ENCODE results near the gene RBM19. TPM values are rescaled to one million over a fixed set of nuclear protein-coding genes. Genes with fewer than 3 reads are reported as not detected.

Gene RBM19
- total and polyA plus RNA-seq, 9 donors = 11.6 to 44.0 (median 33.9) TPM

- no peaks in the 10 kb centered on the region for H3K4me1 ChIP-seq (ENCODE audit: insufficient read depth)
- WGBS, 3 donors = 92 to 94% (median 93%) methylated on average over 14 of the region's 14 CpGs
- TF ChIP-seq POLR2A (IDR thresholded peaks at IDR 0.05) (no peak), EP300 (IDR thresholded peaks at IDR 0.05) (no peak), CTCF (IDR thresholded peaks at IDR 0.05) (no peak)
- H3K9me3 ChIP-seq = no peaks in the 10 kb centered on the region
- H3K27me3 ChIP-seq = no peaks in the 10 kb centered on the region
- intact Hi-C loops (cut with DNase I) = no loop called here
- DNase-seq = no peak
- H3K36me3 ChIP-seq = no peaks in the 10 kb centered on the region
- no peak overlapping the region for H3K27ac ChIP-seq
- H3K4me3 ChIP-seq = no peak overlapping the region
Observed at GRCh38 chr12:113959096-113959495, 7.0 kb downstream of the RBM19 start.

- TF ChIP-seq CTCF (IDR thresholded peaks at IDR 0.05) (no peak), POLR2A (IDR thresholded peaks at IDR 0.05) (no peak), EP300 (IDR thresholded peaks at IDR 0.05) (no peak)
- intact Hi-C loops (cut with DNase I) = no loop called here
- Histone ChIP-seq H3K9me3 (no peaks in the 10 kb centered on the region), H3K36me3 (no peaks in the 10 kb centered on the region), H3K27me3 (no peaks in the 10 kb centered on the region), H3K4me1 (ENCODE audit: insufficient read depth) (no peaks in the 10 kb centered on the region), H3K4me3 (no peak overlapping the region), H3K27ac (no peak overlapping the region)
- WGBS, 3 donors = 78 to 88% (median 81%) methylated on average over 5 of the region's 5 CpGs
- DNase-seq = no peak
Observed at GRCh38 chr12:113958108-113958507, 8.0 kb downstream of the RBM19 start.

GRCh38 chr12:113957627-113958026 is 8.5 kb downstream of the RBM19 start:
- H3K36me3 ChIP-seq = no peaks in the 10 kb centered on the region
- no peak overlapping the region for H3K27ac ChIP-seq
- H3K4me3 ChIP-seq = no peak overlapping the region
- H3K4me1 ChIP-seq (ENCODE audit: insufficient read depth) = no peaks in the 10 kb centered on the region
- no peaks in the 10 kb centered on the region for H3K9me3 ChIP-seq
- WGBS, 3 donors = 84 to 87% (median 87%) methylated on average over 17 of the region's 17 CpGs
- intact Hi-C loops (cut with DNase I) = no loop called here
- TF ChIP-seq CTCF (IDR thresholded peaks at IDR 0.05) (no peak), POLR2A (IDR thresholded peaks at IDR 0.05) (no peak), EP300 (IDR thresholded peaks at IDR 0.05) (no peak)
- DNase-seq = no peak
- H3K27me3 ChIP-seq = no peaks in the 10 kb centered on the region

- Histone ChIP-seq H3K27me3 (no peaks in the 10 kb centered on the region), H3K4me1 (ENCODE audit: insufficient read depth) (no peaks in the 10 kb centered on the region), H3K4me3 (no peak overlapping the region), H3K27ac (no peak overlapping the region), H3K36me3 (no peaks in the 10 kb centered on the region), H3K9me3 (no peaks in the 10 kb centered on the region)
- 79 to 80% (median 80%) methylated on average over 15 of the region's 15 CpGs for WGBS, 3 donors
- no peak for DNase-seq
- intact Hi-C loops (cut with DNase I) = no loop called here
- TF ChIP-seq CTCF (IDR thresholded peaks at IDR 0.05) (no peak), POLR2A (IDR thresholded peaks at IDR 0.05) (no peak), EP300 (IDR thresholded peaks at IDR 0.05) (no peak)
Observed at GRCh38 chr12:113955109-113955970, 10.8 kb downstream of the RBM19 start.
